Loucy (cell line): Measurements from ENCODE around the gene ATP8B2.

Source experiments
- CTCF ChIP-seq: fragments of 200-600 bp; sonication (generic); conservative IDR thresholded peaks from 2 replicates; pipeline ENCODE4 v1.5.1; 2014; ENCODE audit warnings: mild to moderate bottlenecking, antibody characterized with exemption, low read length
- EZH2phosphoT487 ChIP-seq: fragments of 200-600 bp; IDR thresholded peaks from 2 replicates; pipeline ENCODE4 v1.6.1; 2018; ENCODE audit warnings: antibody characterized with exemption, mild to moderate bottlenecking, moderate library complexity, borderline replicate concordance

- TF ChIP-seq CTCF (peak; percentile 89), EZH2phosphoT487 (no peak)
Measured at GRCh38 chr1:154344977-154345837, 19.9 kb downstream of the ATP8B2 start.
